NOMO-1 treated with DMSO at 0.1 percent for 48 hours (cell line): ENCODE data around the gene SLC13A3.

Experiments
- DNase-seq: peaks from one replicate; lab custom pipeline; 2025; ENCODE audit not compliant: unreplicated experiment; lab: John Stamatoyannopoulos, UW

SLC13A3 gene

GRCh38 chr20:46609043-46609442, 42.2 kb downstream of the SLC13A3 start:
- no peak for DNase-seq

- DNase-seq = no peak
These were observed 43.3 kb downstream of the SLC13A3 start for GRCh38 chr20:46607849-46608497.

GRCh38 chr20:46607191-46607848, 43.9 kb downstream of the SLC13A3 start:
- no peak for DNase-seq

GRCh38 chr20:46606817-46607190, 44.5 kb downstream of the SLC13A3 start:
- DNase-seq = no peak

- DNase-seq = no peak
These were observed 45.1 kb downstream of the SLC13A3 start for GRCh38 chr20:46605978-46606816.

GRCh38 chr20:46605181-46605580, 46.1 kb downstream of the SLC13A3 start:
- no peak for DNase-seq

- no peak for DNase-seq
These were observed 46.6 kb downstream of the SLC13A3 start for GRCh38 chr20:46604551-46605133.

GRCh38 chr20:46602429-46602828, 48.8 kb downstream of the SLC13A3 start:
- no peak for DNase-seq

GRCh38 chr20:46601603-46602122, 49.6 kb downstream of the SLC13A3 start:
- DNase-seq = no peak

- DNase-seq = no peak
These were observed 50.9 kb downstream of the SLC13A3 start for GRCh38 chr20:46600286-46600752.

GRCh38 chr20:46599227-46599987, 51.9 kb downstream of the SLC13A3 start:
- DNase-seq = no peak

GRCh38 chr20:46595933-46596332, 55.3 kb downstream of the SLC13A3 start:
- no peak for DNase-seq

GRCh38 chr20:46594725-46595124, 56.5 kb downstream of the SLC13A3 start:
- no peak for DNase-seq

GRCh38 chr20:46592580-46593362, 58.5 kb downstream of the SLC13A3 start:
- DNase-seq = no peak

- DNase-seq = no peak
These were observed 60.8 kb downstream of the SLC13A3 start for GRCh38 chr20:46590443-46590842.

GRCh38 chr20:46588532-46589511, 62.4 kb downstream of the SLC13A3 start:
- DNase-seq = no peak

- DNase-seq = no peak
These were observed 63.3 kb downstream of the SLC13A3 start for GRCh38 chr20:46587986-46588385.

GRCh38 chr20:46586724-46587123, 64.5 kb downstream of the SLC13A3 start:
- DNase-seq = no peak

- no peak for DNase-seq
These were observed 66.8 kb downstream of the SLC13A3 start for GRCh38 chr20:46584508-46584907.
